Stimulated activated CD4-positive, alpha-beta T cell treated with anti-CD3 and anti-CD28 coated beads, Interleukin-4, amount 100 ng/mL, for 48 hours (primary cell): Measurements from ENCODE around the gene TMEM255B.
"Not testable (repeated sequence)": the region's sequence is repeated elsewhere in the genome, so short reads cannot be mapped to it uniquely, and the experiment has no call there.

Experiments
- DNase-seq, 2 donors: peaks; one replicate each; pipeline ENCODE4 v3.0.0-alpha.2; 2020; ENCODE audit warnings: low read depth in 2 of 2

Gene TMEM255B

DNA sequence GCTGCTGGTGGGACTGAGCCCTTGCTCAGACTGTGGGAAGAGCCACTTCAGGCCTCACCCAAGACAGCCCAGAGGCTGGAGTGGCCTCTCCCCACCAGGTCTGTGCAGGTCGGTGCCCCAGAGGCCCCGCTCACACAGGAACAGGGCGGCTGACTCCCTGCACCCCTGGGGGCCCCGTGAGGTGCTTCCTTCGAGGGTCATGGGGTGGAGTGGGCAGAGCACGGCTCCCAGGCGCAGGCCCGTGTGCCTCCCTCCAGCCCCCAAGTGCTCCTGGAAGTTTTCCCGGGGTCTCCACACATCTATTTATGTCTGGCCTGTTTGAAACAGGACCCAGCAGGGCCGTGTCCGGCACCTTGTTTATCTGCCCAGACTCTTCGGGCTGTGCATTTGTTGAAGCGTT, 9.5 kb upstream of the TMEM255B start:
- no peak for DNase-seq

DNA sequence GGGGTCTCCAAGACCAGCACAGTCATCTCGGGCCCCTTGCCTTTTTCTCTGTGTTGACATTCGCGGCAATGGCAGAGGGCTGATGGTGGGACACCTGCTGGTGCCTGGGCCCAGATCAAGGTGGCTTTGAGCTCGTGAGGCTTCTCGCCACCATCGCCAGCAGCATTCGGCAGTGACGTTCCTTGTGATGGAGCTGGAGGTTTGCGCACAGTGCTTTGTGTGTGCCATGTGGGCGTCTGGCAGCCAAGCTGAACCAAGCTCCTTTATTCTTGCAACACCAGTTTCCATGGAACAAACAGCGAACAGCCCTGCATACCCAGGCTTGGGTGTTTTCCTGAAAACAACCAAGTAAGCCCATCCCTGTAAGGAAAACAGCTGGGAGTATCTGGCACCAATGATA, 9.1 kb upstream of the TMEM255B start:
- DNase-seq: no peak

DNA sequence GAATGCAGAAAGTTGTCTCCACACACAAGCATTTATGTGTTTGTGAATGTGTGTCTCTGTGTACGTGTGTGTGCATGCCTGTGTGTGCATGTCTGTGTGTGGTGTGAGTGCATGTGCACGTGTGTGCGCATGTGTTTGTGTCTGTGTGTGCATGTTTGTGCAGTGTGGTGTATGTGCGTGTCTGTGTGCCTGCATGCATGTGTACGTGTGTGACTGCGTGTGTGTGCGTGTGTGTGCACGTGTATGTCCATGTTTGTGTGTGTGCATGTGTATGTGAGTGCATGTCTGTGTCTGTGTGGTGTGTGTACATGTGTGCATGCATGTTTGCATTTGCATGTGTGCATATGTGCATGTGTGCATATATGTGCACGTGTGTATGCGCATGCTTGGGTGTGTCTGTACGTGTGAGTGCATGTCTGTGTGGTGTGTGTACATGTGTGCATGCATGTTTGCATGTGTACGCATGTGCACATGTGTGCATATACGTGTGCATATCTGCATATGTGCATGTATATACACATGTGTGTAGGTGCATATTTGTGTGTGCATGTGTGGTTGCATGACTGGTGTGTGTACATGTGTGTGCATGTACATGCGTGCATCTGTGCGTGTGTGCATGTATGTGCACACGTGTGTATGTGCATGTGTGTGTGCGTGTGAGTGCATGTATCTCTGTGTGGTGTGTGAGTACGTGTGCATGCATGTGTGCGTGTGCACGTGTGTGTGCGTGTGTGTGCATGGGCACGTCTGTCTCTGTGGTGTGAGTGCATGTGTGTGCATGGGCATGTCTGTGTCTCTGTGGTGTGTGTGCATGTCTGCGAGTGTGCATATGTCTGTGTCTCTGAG, 8.2 kb upstream of the TMEM255B start:
- no peak for DNase-seq

DNA sequence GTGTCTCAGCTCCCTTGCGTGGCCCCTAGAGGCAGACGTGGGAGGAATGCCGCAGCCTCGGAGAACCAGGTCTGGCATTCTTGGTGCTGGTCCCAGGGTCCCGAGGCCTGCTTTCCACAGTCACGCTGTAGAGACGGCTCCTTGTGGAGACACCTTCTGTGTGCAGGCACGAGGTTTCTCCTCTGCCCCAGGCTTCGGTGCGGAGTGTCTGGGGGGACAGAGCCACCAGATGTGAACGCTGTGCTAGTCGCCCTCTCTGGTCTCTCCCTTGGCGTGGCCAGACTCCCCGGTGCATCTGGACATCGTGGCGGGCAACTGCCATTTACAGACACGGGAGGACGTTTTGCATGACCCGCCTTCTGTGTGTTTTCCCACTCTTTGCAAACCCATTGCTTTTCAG, 7.5 kb upstream of the TMEM255B start:
- DNase-seq: no peak

DNA sequence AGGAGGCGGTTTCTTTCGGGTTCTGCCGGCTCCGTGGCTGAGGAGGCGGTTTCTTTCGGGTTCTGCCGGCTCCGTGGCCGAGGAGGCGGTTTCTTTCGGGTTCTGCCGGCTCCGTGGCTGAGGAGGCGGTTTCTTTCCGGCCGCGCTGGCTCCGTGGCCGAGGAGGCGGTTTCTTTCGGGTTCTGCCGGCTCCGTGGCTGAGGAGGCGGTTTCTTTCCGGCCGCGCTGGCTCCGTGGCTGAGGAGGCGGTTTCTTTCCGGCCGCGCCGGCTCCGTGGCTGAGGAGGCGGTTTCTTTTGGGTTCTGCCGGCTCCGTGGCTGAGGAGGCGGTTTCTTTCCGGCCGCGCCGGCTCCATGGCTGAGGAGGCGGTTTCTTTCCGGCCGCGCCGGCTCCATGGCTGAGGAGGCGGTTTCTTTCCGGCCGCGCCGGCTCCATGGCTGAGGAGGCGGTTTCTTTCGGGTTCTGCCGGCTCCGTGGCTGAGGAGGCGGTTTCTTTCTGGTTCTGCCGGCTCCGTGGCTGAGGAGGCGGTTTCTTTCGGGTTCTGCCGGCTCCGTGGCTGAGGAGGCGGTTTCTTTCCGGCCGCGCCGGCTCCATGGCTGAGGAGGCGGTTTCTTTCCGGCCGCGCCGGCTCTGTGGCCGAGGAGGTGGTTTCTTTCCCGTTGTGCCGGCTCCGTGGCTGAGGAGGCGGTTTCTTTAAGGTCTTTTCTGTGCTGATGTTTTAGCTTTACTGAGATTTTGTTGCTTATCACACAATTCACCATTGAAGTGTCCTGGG, 6.6 kb upstream of the TMEM255B start:
- DNase-seq: not testable (repeated sequence)

DNA sequence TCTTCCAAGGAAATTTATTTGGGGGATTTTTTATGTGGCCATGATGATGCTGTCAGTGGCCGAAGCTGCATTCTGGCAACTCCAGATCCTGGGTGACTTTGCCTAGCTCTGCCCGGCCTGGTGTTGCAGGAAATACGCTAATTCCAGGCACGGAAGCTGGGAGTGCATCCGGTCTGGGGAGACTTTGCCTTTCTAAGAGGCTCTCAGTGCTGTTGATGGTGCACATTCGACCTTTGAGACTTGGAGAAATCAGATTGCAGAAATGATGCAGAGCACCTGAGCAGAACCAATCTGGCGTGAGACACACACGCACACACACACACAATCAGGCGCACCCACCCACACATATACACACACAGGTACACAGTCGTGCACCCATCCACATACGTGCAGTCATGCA, 5.9 kb upstream of the TMEM255B start:
- no peak for DNase-seq

DNA sequence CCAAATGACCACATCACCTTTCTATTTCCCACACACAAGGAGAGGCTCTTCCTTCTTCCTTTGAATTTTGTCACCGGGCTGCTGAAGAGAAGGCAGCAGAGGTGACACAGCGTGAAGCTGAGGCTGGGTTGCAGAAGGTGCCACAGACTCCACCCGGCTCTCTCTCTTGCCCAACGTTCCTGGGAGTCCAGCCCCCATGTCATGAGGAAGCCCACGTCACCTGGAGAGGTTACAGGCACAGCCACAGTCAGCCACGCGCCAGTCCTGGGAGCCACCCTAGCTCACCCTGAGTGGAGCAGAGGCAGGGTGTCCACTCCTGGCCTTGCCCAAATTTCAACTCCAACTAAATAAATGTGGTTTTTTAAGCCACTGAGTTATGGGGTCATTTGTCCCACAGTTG, 4.8 kb upstream of the TMEM255B start:
- no peak for DNase-seq

DNA sequence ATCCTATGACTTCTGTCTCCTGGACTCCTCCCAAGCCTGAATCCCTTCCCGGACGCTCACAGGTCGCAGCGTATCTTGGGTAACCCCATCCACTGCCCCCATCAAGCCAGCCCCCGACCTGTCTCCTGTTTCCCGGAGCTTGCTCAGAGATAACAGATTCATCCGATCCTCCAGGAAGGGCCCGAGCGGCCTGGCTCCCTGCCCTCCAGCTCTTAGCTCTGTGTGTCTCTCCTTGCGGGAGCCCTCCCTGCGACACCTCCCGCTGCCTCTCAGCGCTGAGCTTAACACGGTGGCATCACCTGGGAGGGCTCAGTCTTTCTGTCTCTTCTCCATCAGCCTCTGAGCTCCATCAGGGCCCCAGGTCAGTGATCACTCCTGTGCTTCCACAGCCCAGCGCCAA, 4.3 kb upstream of the TMEM255B start:
- DNase-seq: no peak

DNA sequence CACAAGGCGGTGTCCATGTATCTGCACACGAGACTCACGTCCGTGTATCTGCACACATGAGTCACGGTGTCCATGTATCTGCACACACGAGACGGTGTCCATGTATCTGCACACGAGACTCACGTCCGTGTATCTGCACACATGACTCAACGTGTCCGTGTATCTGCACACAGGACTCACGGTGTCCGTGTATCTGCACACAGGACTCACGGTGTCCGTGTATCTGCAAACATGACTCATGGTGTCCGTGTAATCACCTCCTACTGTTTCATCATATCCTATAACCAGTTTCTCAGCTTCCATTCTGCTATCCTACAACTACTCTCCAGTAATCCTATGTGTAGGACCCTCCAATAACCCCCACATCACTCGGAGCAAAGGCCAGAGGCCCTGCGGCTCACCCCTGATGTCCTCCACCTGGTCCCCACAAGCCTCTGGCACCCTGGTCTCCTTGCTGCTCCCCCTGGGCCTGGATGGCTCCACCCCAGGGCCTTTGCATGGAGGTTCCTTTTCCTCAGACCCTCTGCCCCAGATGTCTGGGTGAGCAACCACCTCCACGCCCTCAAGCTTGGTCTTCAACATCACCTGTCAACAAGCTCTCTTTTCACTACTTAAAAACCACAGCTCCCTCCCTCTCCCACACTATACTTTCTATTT, 2.5 kb upstream of the TMEM255B start:
- no peak for DNase-seq

DNA sequence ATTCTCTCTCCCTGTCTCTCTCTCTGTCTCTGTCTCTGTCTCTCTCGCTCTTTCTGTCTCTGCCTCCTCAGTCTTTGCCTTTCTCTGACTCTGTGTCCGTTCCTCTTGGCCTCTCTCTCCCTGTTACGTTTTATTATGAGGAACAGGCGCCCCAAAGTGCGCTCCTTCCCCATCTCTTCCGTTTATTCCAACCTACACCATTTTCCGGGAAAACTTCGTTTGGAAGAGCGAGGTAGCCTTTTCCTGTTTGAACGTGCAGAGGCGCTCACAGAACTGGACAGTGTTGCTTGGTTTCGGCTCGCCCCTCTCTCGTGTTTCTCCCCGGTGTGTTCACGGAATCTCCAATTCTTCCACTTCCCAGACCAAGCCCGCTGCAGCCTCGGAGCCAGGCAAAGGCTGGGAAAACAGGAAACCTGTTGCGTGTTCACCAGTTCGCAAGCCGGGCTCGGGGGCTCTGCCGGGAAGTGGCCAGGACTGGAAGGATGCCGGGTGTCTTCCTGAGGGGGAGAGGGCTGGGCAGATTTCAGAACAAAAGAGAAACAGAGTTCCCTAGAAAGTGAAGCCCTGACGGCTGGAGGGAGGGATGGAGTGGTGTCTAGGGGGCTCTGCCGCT, 605 bp downstream of the TMEM255B start:
- DNase-seq: no peak

DNA sequence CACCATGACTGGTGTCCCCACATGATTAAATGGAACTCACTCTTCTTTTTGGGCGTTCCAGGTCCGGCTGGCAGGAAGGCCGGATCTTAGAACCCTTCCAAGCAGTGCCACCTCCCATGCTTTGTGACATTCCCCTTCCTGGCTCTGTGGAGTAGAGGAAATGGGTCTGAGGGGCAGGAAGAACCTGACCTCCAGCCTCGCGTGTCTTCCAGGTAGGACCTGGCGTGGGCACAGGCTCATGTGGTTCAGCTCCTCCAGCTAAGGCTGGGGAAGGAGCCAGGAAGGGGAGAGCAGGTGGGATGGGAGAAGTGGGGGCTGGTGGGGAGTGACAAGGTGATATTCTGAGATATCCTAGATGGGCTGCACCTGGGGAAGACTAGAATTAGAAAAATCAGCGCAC, 2.1 kb downstream of the TMEM255B start:
- no peak for DNase-seq

DNA sequence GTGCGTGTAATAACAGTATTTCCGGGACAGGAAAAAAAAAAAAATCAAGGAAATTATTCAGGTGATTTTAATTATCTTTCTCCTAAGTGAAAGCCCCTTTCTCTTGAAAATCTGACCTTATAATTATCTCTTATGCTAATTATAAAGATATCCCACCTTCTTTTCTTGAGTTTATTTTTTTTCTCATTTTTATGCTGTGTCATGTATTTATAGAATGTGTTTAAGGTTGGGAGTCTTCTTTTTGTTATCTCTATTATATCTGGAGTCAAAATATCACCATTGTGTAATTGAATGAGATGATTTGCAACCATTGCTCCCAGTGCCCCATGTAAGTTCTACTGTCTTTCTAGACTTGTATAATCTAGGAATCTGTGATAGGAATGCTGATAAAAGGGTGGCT, 3.0 kb downstream of the TMEM255B start:
- DNase-seq: no peak

DNA sequence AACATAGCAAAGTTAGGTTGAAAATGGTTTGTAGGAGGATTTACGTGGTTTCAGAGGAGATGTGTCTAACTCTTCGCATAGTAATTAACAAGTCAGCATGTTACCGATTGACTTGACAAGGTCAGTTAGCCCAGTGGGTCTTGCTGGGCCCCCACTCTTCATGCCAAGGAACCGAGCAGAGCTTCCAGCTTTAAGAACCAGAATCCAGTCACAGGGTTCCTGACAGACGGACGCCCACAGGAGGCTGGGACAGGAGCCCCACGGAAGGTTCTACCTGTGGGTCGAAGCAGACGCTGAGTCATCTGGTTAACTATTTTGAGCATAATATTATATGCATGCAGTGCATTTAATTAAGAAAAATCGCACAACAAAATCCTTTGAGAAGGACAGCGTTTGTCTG, 3.5 kb downstream of the TMEM255B start:
- DNase-seq: no peak

DNA sequence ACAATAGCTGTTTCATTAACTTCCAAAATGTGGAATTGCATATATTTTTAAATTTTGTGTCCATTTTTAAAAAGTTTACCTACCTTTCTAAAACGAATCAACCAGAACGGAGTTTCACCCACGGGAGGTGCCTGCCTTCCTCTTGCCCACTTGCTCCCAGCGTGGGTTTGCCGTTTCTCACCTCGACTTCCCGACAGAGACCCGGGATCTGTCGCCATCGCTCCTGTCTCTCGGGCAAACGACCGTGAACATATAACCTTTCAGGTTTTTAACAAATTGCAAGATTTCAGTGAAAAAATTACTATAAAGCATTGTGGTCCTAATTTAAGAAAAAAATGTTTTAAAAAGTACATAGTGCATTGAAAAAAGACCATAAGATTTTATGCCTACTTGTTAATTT, 4.2 kb downstream of the TMEM255B start:
- DNase-seq: no peak

DNA sequence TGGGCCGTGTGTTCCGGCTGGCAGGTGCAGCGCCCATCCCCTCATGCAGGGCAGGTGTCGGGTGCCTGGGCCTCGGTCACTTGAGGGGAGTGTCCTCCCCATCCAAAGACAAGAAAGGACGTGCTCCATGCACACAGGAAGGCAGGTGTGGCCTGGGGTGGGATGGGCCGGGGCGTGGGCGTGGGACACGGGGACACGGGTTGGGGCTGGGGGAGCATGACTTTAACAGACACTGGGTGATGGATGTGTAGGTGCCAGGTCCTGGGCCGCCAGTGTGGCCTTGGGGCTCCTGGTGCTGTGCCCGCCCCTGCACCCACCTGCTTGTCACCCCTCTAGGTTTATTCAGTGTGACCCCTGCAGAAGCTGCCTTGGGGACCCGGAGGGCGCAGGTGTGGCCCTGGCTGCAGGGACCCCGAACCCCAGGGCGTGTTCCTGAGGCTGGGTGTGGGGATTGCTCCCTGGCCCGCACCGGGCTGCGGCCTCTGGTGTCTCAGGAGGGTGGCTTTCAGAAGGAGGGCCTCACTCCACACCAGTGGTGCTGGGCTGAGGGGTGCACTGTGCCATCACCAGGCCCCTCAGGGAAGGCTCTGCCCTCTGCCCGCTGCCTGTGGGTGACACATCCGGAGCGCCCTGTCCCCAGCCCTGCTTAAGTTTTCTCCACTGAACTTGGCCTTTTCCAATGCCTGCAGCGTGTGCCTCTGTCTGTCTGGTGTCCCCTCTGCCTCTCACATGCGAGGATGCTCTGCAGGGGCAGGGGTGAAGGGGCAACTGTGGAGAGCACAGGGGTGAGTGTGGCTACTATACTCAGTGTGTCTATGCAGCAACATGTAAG, 5.2 kb downstream of the TMEM255B start:
- DNase-seq: no peak

DNA sequence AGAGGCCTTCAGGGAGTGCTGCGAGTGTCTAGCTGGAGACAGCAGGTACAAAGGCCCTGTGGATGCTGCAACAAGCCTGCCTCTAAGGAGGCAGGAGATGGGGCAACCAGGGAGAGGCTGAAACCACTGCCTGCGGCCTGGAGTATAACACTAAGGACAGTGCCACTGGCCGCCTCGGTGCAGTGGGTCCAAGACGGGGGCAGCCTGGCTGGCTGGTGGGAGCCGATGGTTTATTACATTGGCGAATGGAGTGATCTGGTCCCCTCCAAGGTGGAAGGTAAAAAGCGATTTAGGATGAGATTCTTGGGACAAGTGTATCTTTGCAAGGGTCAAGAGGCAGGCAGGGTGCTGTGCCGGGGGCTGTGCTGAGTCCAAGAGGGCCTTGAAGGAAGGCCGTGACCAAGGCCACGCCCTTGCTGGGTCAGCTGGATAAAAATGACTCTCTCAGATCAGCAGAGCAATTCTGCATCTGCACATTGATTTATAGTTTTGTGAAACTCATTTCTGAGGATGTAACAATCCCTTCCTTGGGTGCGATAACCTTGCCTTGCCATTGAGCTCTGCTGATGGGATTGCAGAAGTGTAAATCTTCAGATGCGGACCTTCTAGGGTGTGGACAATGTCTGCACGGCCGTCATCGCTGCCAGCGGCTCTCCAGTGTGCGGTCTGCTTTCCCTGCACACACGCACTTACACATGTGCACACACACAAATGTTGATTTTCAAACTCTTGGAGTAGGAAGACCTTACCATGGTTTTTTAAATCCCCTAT, 6.0 kb downstream of the TMEM255B start:
- no peak for DNase-seq

DNA sequence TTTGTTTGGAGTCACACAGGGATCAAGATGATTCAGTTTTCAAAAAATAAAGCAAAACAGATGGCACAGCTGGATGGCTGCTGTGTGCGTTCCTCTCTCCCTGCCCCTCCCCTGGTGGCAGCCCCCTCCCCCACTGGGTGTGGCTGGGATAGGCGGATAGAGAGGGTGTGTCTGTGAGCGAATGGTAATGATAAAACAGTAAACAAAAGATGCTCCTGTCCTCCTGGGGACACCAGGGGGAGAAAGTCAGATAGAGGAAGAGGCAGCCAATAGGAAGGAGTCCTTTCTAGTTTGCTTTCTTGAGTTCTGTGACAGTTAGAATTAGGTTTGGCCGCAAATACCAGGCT, 6.5 kb downstream of the TMEM255B start:
- no peak for DNase-seq

DNA sequence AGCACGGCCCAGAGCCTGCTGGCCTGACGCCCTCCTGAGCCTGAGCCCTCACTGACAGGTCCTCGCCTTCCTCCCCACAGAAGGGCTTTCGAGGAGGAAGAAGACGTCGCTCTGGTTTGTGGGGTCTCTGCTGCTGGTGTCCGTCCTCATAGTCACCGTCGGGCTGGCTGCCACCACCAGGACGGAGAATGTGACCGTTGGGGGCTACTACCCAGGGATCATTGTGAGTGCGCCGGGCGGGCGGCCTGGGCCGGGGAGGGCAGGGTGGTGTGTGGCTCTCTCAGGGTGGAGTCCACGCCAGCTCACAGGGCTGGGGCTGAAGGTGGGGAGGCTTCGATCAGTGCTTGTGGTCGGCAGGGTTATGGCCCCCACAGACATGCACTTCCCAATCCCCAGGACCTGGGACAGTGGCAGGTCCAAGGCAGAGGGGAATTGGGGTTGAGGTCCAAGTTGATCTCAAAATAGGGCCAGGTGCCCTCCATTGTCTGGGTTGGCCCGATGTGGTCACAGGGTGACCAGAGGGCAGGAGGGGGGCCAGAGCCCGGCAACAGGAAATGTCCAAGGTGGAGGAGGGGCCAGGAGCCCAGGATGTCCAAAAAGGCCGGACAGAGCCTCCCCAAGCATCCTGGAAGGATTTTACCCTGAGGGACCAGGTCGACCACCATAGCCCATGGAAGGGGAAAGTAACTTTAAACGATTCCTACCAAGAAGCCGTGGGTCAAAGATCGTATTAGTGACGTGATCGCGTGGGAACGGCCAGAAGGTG, 7.2 kb downstream of the TMEM255B start:
- no peak for DNase-seq

DNA sequence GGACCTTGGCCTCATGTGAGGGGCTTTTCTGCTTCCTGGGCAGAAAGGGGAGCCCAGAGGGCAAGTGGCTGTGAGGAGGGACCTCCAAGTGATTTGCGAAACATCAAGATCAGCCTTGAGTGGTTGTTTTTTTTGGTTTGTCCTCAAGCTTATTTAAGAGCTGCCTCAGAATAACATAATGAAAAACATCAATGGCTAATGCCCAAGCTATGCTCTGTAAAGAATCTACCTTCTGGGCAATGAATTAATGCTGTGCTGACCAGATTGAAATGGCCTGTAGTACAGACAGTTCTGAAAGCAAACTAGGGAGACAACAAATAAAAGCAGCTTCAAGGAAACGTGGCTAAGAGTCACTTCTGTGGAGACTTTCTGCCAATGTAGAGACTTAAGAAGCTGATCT, 8.3 kb downstream of the TMEM255B start:
- no peak for DNase-seq
